Sigmoid colon (tissue), 4 donors: ENCODE results near the gene PRX.

Source experiments
- CTCF ChIP-seq, 4 experiments: fragments of 450-650 bp in 3 of 4; fragments of 200-600 bp in 1 of 4; IDR thresholded peaks; one replicate each; pipeline ENCODE4 v1.5.1; 2016 to 2019; ENCODE audit warnings: antibody characterized with exemption in 4 of 4, mild to moderate bottlenecking in 3 of 4, moderate library complexity in 2 of 4
- POLR2AphosphoS5 ChIP-seq, 4 donors: sonication (generic); formaldehyde crosslinking; IDR thresholded peaks; one replicate each; pipeline ENCODE4 v1.6.1; 2017; ENCODE audit warnings: antibody characterized with exemption in 4 of 4

GRCh38 chr19:40360020-40360707, 53.0 kb downstream of the PRX start:
- TF ChIP-seq CTCF (IDR thresholded peaks at IDR 0.05) (no peak), POLR2AphosphoS5 (IDR thresholded peaks at IDR 0.05) (no peak)
